Measurements from ENCODE around the gene RNF215. TPM values are rescaled to one million over a fixed set of nuclear protein-coding genes. Genes with fewer than 3 reads are reported as not detected.

RNF215 gene
- polyA plus RNA-seq (2014; cell fraction: cytosol; rRNA removed), result 20.7 and 26.5 TPM in 2 replicates
- polyA plus RNA-seq (2014; cell fraction: nucleus; rRNA removed), result 81.1 and 92.8 TPM in 2 replicates

DNA sequence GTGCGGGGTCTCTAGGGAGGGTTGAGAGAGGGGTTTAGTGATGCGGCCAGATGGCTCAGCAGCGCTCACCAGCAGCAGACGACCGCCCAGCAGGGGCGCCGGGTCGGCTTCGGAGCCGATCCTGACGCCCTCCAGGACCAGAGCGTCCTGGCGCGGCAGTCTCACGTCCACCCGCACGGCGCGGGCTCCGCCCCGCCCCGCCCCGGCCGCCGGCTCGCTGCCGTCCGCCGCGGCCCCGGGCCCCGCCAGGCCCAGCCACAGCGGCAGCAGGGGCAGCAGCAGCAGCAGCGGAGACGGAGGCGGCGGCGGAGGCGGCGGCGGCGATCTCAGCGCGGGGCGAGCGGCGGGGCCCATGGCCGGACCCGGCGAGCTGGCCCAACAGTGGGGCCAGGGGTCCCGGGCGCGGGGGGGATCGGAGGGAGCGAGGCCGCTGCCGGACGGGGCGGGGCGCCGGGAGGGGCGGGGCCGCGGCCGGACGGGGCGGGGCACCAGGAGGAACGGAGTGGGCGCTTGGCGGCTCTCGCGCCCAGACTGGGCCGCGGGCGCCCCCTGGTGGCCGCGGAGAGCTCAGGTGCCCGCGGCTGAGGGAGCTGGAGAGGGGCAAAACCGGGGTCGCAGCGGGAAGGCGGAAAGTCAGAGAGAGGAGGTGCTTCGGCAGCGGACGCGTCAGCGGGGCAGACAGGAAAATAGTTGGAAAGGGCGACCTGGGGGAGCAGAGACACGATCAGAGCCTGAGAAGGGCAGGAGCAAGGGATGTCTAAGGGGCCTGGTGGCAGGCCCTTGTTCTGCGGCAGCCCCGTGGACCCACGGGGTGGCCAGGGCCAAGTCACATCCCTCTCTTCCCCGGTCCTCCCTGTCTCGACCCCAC is at the start of gene RNF215:
TSS of gene RNF215 (minus strand) at position 452 of the 868 bp plus-strand sequence. CDS start at position 354, 98 bp downstream.
- peak; percentile 84 for DNase-seq (ENCODE audit: low spot score)

DNA sequence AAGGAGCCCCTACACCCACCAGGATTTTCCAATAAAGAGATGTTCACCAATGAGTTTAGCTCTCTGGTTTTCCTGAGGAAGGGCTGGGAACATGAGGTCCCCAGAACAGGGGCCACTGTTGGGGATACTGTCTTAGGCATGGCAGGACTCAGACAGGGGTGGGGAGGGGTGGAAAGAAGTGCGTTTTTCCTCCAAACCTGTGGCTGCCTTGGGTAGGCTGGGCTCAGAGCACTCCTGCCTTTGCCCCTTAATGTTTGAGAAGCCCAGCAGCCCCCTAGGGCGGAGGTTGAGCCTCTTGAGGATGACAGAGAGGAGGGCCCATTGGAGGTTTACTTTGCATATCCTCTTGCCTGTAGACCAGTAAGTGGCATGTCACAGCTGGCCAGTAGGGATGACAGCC is 49.0 kb upstream of the RNF215 start:
- no peak for DNase-seq (ENCODE audit: low spot score)

DNA sequence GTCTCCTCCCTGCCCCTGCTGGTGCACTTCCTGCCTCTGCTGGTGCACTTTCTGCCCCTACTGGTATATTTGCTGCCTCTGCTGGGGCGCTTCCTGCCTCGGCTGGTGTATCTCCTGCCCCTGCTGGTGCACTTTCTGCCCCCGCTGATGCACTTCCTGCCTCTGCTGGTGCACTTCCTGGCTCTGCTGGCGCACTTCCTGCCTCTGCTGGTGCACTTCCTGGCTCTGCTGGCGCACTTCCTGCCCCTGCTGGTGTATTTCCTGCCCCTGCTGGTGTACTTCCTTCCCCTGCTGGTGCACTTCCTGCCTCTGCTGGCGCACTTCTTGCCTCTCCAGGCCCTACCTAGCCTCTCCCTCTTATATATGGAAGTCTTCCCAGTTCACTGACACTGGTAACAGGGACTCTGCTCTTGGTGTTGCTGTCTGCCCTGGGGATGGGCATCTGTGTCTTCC is 48.5 kb upstream of the RNF215 start:
- no peak for DNase-seq (ENCODE audit: low spot score)

DNA sequence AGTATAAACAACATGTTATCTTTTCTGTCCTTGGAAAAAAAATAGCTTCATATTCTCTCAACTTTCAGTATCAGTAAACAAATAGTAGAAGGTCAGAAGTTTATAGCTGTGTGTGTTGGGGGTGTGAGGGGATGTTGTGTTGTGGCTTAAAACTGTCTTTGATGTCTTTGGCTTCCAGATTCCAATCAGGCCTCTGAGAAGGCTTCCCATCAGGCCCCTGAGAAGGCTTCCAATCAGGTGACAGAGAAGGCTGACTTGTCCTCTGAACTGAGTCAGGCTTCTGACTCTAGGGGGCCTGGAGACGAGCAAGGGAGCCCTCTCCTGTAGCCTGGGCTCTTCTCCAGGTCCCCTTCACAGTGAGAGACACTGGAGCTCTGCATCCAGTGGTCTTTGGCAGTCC is 47.6 kb upstream of the RNF215 start:
- no peak for DNase-seq (ENCODE audit: low spot score)

DNA sequence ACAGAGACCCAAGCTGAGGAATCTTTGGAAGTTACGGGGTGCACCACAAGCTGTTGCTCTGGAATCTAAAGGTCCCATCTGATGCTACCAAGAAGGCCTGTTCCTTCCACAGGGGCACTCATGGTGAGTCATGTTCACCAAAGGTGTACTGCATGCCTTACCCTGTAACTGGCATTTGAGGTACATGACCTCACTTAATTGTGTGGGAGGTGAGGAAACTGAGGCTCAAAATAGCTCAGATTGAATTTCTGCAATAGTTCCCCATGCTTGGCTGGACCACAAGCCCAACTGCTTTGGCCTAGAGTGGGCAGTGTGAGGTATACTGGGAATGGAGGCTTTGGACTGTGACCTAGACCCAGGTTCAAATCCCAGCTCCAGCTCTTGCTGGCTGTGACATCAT is 46.6 kb upstream of the RNF215 start:
- DNase-seq (ENCODE audit: low spot score), result no peak

DNA sequence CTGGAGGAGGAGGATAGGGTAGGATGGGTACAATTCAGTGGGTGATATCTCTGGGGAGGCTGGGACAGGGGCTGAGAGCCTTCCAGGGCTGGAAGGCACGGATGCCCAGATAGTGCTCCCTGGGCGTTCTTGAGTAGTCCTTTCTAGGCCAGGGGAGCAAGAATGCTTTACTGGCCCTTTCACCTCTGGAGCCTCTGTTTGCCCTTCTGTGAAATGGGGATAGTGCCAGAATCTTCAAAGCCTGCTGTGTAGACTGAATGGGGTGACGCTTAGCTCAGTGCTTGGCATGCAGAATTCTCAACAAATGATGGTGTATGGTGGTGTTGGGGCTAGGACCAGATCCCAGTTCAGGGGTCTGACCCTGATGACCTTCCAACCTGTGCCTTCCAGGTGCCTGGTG is 46.0 kb upstream of the RNF215 start:
- DNase-seq (ENCODE audit: low spot score), result no peak

DNA sequence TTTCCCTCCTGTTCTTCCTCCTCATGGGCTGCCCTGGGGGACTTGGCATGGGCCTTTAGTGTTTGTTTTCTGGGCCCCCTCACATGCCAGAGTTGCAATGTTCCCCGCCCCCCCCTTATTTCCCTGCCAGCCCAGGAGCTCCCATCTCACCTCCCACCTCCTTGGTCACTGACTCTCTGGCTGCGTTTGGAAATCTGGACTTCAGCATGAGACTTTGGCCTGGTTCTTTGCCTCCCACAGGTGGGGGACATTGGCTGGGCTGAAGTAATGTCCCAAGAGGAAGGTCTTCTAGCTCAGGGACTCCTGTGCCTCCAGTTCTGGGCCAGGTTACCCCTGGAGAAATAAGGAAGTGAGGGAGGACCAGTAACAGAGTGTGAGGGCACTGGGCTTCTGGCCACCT is 45.3 kb upstream of the RNF215 start:
- no peak for DNase-seq (ENCODE audit: low spot score)

DNA sequence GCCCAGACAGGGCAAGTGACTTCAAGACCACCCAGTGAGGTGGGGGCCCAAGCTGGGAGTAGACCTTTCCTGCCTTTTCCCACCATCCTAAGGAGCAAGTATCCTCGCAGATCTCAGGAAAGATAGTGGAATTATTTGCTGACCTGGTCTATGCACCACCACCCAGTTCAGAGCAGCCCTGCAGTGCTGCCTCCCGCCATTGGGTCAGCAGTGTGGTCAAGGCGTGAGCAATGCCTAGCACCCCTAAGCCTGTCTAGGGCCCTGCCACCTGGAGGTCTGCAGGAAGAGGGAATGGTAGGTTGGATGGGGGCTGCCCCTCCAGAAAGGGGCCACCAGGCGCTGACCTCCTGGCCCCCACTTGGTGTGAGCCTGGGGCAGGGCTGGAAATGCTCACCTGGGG is 44.9 kb upstream of the RNF215 start:
- no peak for DNase-seq (ENCODE audit: low spot score)

DNA sequence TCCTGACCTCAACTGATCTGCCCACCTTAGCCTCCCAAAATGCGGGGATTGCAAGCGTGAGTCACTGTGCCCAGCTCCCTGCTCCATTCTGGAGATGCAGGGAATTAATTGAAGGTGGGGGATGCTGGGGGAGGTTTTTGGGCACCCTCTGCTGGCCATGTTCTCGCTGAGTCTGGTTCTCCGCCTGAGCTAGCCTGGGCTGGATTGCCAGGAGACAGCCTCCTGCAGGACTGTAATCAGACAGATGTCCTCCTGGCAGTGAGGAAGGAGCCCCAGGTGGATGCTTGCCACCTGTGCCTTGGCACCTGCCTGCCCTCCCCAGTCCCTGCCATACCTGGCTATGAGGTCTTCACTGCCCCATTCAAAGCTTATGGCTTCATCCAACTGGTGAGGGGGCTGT is 43.7 kb upstream of the RNF215 start:
- no peak for DNase-seq (ENCODE audit: low spot score)

DNA sequence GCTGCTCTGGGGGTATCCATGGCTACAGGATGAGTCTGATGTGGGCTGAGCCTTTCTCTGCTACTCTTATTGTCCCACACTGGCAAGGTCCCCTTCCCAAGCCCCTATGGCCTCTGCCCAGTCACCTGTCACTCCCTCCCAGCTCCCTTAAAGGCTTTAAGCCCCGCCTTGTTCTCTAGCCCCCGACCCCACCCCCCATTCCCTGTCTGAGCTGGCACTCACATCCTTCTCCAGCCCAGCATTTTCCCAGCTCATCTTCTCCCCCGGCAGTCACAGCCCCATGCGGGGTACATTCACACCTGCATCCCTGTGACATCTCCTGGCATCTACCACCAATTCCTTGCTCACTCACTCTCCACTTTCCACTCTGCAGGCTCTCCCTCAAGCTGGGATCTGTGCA is 42.7 kb upstream of the RNF215 start:
- DNase-seq (ENCODE audit: low spot score), result no peak

DNA sequence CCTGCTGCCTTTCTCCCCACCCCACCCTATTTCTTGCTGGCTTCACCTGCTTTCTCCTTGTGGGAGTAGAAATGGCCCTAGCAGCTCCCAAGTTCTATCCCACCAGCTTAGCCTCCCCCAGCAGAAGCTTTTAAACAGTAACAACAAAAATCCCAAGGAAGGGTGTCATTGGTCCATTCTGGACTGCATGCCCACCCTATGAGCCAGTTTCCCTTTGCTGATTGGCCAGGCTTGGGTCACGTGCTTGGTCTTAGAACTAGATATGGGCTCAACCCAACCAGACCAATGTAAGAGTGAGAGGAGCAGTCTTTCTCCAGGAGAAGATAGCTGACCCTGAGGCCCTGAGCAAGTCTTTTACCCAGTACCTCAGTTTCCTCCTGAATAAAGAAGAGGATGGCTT is 40.7 kb upstream of the RNF215 start:
- no peak for DNase-seq (ENCODE audit: low spot score)

DNA sequence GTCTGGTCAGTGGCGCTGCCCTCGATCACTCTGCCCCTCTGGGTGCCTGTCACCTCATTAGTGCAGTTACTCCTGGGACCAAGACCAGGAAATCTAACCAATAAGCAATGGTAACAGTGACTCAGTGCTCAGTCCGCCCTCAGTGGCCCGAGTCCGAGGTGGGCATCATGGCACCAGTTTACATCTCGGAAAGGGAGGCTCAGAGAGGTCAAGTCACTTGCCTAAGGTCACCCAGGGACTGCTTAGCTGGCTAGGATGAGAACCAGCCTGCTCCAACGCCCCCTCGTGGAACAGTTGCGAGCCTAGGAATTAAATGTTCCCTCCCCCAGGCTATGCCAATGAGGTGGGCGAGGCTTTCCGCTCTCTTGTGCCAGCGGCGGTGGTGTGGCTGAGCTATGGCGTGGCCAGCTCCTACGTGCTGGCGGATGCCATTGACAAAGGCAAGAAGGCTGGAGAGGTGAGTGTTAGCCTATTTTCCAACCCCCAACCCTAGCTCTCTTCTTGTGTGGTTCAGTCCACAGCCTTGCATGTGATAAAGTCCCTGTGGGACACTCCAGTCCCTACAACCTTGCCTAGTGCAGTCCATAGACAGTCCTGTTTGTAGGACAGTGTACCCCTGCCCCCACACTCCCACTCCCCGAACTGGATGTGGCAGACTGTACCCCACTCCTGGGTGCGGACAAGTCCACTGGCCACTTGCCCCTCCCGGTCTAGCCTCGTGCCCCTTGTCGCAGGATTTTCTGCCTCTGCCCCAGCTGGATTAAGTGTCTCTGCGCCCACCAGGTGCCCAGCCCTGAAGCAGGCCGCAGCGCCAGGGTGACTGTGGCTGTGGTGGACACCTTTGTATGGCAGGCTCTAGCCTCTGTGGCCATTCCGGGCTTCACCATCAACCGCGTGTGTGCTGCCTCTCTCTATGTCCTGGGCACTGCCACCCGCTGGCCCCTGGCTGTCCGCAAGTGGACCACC is 39.5 kb upstream of the RNF215 start:
- peak; percentile 56 for DNase-seq (ENCODE audit: low spot score)

DNA sequence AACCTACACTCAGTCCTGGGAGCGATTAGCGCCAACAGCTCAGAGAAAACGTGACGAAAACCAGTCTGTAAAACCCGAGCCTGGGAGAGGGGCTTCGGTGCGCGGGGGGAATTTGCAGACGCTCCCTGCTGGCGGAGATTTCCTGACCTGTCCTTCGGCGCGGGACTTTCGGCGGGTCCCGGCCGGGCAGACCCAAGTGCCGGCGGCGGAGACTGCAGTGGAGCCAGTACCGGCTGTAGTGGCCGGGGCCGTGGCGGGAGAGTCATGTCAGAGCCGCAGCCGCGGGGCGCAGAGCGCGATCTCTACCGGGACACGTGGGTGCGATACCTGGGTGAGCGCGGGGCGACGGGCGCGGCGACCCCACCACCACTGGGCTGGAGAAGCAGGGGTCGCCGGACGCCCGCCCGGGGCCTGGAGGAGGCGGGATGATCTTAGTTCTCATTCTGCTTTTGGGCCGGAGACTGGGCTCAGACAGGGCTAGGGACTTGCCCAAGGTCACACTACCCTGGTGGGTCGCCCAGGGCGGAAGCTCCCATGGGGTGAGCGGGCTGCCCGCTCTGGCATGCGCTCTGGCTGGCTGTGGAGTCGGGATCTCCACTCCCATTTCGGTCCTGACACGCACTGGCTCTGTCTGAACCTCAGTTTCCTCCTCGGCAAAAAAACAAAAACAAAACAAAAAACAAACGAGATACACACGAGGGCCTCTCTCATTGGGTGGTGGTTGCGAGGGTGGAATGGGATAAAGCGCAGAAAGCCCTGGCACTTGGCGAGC is 38.6 kb upstream of the RNF215 start, which contains the start of gene MTFP1:
TSS of gene MTFP1 (plus strand) at position 153 of the 772 bp plus-strand sequence. CDS start at position 265, 112 bp downstream.
- peak; percentile 84 for DNase-seq (ENCODE audit: low spot score)

DNA sequence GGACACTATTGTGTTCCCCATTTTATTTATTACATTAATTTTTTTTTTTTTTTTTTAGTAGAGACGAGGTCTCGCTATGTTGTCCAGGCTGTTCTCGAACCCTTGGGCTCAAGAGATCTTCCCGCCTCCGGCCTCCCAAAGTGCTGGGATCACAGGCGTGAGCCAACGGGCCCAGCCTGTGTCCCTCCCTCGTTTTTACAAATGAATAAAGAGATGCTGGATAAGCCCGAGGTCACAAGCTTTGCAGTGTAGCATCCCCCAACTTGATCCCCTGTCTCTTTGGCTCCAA is 38.1 kb upstream of the RNF215 start:
- DNase-seq (ENCODE audit: low spot score), result no peak

DNA sequence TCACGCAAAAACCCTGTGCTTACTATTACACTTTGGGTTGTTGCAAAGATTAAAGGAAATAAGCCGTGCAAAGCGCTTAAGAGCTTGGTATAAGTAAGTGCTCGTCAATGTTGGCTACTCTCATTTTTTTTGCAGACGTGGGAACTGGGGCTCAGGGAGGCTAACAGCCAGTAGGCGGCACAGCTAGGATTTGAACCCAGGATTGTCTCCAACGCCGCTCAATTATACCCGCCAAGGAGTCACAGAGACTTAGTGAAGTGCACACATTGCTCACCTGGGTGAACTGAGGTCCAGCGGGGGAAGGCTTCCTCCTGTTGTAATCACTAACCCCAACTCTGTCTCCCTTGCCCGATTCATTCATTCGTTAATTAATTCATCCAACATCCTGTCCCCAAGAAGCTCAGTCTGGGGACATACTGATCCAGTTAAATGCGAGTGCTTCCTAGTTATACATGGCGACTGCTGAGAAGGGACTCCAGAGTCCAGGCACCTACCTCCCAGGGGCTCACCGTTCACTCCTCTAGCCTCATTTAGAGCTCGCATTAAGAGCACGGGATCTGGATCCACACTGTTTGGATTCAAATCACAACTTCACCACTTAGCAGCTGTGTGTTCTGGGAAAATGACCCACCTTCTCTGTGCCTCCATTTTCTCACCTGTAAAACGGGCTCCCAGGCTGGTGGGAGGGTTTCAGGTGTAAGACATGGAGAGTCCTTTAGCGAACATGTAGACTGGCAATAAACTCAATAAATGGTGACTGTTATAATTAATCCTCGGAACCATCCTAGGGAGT is 37.5 kb upstream of the RNF215 start:
- no peak for DNase-seq (ENCODE audit: low spot score)

DNA sequence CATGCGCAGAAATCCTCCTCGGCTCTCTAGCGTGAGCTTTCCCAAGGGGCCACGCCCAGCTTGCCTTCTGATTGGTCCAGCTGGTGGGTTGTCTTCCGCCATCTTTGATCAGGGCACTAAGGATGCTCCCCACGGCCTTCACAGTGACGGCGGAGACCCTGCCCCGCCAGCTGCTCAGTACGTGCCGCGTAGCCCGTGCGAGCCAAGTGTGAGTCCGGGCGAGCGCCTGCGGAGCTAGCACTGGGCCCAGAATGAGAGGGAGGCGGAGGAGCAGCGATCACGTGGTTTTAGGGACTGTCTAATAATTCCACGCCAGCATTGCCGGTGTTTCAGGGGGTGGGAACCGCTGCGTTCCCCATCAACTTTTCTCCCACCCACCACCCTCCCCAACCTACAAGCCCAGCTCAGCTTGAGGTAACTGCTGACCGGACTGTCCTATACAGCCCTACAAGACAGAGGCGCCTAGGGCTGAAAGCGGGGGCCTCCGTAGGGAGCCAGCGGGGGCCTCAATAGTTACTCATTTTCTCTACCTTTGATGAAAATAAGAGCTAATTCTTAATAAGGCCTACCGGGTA is 36.8 kb upstream of the RNF215 start:
- DNase-seq (ENCODE audit: low spot score), result peak; percentile 100

DNA sequence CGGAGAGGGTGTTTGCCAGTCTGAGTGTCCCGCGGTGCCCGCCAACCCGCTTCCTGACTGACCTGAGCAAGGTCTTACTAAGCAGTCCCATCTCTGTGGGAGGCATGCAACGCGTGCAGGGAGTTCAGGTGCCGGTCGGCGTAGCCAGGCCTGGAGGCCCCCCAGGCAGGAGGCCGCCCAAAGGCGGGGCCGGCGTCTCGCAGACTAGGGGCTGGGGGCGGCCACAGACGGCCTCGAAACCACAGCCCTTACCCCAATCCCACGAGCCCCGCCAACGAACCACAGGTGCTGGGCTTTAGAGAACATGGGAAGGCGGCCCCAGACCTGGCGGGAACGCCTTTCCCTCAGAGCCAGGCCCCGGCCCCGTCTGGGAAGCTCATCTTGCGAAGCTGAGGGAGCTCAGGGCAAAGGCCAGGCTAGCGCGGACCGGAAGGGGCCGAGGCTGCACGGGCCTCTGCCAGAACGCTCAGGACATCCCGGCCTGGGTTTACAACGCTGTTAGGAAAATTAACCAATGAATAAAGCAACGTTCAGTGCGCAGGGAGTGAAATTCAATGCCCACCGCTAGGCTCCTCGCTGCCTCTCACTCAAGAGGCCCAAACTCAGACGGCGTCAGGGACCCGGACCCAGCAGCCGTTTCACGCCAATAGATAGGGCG is 36.2 kb upstream of the RNF215 start:
- DNase-seq (ENCODE audit: low spot score), result no peak

DNA sequence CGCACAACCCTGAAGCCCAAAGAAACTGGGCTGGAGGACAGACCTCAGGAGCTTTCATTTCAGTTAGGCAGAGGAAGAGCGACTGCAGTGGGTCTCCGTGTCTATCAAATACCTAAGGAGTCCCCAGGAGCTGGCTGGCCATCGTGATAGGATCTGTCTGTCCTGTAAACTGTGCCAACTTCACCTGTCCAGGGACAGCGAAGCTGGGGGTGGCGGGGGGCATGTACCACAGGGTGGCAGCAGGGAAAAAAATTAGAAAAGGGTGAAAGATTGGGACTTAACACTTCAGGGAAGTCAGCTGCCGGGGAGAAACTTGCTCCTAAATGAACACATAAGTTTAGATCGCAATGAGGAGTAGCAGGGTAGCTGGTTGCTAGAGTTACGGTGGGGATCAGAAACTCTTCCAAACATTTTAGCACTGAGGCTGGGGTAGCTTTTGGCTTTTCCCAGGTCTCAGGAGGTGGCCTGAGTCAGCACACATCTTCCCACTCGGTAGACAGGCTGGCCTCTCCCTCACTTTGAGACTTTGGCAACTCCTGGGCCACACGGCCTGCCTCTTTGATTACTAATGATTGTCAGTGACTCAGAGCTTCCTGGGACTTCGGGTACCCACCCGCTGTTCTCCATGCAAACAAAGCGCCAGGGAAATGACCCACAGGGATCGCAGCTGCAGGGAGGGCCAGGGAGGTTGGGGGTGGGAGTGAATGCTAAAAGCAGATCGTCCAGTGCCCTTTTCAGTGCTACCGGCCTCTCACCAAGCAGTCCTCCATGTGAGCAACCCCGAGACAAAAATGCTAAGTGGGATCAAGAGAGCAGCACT is 35.5 kb upstream of the RNF215 start:
- DNase-seq (ENCODE audit: low spot score), result no peak
